ENCODE measurements around the gene SLC8A1.

DNA sequence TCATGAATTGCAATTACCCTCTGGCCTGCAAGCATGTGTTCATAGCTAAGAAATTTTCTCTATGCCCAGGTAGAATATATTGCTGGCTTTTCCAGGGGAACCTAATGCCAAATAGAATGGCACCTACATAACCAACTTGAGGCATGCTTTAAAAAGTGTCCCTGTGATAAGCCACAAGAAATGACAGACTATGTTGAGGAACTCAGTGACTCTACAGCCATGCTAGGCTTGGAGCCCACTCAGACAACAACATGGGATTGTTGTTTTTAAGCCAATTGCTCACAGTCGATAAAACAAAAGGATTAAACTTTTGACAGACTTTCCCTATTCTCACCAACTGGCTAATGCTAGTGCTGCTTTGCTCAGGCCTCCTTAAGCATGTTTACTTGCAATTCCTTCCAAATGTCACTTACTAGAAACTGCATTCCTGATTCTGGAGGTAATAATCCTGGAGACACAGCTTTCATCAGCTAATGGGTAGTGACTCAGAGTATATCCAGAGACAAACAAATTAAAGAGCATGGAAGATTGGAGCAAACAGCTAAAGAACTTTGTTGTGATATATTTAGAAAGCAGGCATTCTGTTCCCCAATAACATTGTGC lies 249.0 kb downstream of the SLC8A1 start:
- TF ChIP-seq, protein P1, sequence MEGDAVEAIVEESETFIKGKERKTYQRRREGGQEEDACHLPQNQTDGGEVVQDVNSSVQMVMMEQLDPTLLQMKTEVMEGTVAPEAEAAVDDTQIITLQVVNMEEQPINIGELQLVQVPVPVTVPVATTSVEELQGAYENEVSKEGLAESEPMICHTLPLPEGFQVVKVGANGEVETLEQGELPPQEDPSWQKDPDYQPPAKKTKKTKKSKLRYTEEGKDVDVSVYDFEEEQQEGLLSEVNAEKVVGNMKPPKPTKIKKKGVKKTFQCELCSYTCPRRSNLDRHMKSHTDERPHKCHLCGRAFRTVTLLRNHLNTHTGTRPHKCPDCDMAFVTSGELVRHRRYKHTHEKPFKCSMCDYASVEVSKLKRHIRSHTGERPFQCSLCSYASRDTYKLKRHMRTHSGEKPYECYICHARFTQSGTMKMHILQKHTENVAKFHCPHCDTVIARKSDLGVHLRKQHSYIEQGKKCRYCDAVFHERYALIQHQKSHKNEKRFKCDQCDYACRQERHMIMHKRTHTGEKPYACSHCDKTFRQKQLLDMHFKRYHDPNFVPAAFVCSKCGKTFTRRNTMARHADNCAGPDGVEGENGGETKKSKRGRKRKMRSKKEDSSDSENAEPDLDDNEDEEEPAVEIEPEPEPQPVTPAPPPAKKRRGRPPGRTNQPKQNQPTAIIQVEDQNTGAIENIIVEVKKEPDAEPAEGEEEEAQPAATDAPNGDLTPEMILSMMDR (IDR thresholded peaks at IDR 0.05 in 2 of 3, conservative IDR thresholded peaks at IDR 0.05 in 1 of 3; ENCODE audit: control insufficient read depth in 2 of 3, extremely low read depth in 1 of 3, insufficient read depth in 1 of 3, low read depth in 3 of 3, low read length in 3 of 3): no peak
- TF ChIP-seq, protein P2, sequence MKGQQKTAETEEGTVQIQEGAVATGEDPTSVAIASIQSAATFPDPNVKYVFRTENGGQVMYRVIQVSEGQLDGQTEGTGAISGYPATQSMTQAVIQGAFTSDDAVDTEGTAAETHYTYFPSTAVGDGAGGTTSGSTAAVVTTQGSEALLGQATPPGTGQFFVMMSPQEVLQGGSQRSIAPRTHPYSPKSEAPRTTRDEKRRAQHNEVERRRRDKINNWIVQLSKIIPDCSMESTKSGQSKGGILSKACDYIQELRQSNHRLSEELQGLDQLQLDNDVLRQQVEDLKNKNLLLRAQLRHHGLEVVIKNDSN (IDR thresholded peaks at IDR 0.05; ENCODE audit: borderline replicate concordance, extremely low read length, insufficient read depth, low read depth, low read length): no peak
- no peak for TF ChIP-seq PML (IDR thresholded peaks at IDR 0.05; ENCODE audit: low read length)
- TF ChIP-seq CHD4 (IDR thresholded peaks at IDR 0.05): no peak

Measured in GM12878 (cell line).